Calu3 (cell line): ENCODE measurements around the gene WDR82. TPM values are rescaled to one million over a fixed set of nuclear protein-coding genes. Genes with fewer than 3 reads are reported as not detected.

ENCODE experiments used
- BruUV-seq: library from RNA; stranded (reverse); fragments of 400-500 nt; replicated peaks from 2 replicates; lab custom pipeline; 2021; lab: Mats Ljungman, UMichigan
- CTCF ChIA-PET: fragments of 300-600 bp; sonication (Branson Sonifier 250); formaldehyde crosslinking; loops from one replicate; lab custom pipeline; 2022; ENCODE audit warnings: antibody characterized with exemption; lab: Charles Lee
- DNase-seq: peaks from one replicate; pipeline ENCODE4 v3.0.0; 2022
- H3K27ac Mint-ChIP-seq: one replicate; pipeline ENCODE4 v1.8.0; 2022; ENCODE audit warnings: mixed read lengths; ENCODE audit not compliant: unreplicated experiment
- H3K27me3 Mint-ChIP-seq: one replicate; pipeline ENCODE4 v1.8.0; 2022; ENCODE audit warnings: mixed read lengths; ENCODE audit not compliant: unreplicated experiment
- H3K36me3 Mint-ChIP-seq: one replicate; pipeline ENCODE4 v1.8.0; 2022; ENCODE audit warnings: mild to moderate bottlenecking, moderate library complexity, mixed read lengths; ENCODE audit not compliant: insufficient read depth, unreplicated experiment
- H3K4me1 Mint-ChIP-seq: one replicate; pipeline ENCODE4 v1.8.0; 2022; ENCODE audit warnings: mild to moderate bottlenecking, low read depth, mixed read lengths; ENCODE audit not compliant: unreplicated experiment
- H3K4me3 Mint-ChIP-seq: one replicate; pipeline ENCODE4 v1.8.0; 2022; ENCODE audit warnings: mild to moderate bottlenecking, low read depth, moderate library complexity, mixed read lengths; ENCODE audit not compliant: unreplicated experiment
- H3K9me3 Mint-ChIP-seq: one replicate; pipeline ENCODE4 v1.8.0; 2022; ENCODE audit warnings: low read depth, mixed read lengths; ENCODE audit not compliant: unreplicated experiment
- intact Hi-C: fragments of 100-400 bp; cut with micrococcal nuclease; formaldehyde crosslinking; loops from one replicate; pipeline ENCODE4 v1.10.0; 2022; ENCODE audit not compliant: unreplicated experiment
- total RNA-seq: library from RNA; stranded (reverse); gene quantifications from 2 replicates; pipeline ENCODE4 v1.2.3, GENCODE V29; 2022
- TF ChIP-seq, protein P1 (sequence below): fragments of 200-600 bp; IDR thresholded peaks from one replicate; pipeline ENCODE4 v1.8.0; 2022; ENCODE audit warnings: antibody characterized with exemption; ENCODE audit not compliant: unreplicated experiment

Gene WDR82
- total RNA-seq, 1 experiment from 2014 or later = 59.7 TPM

GRCh38 chr3:52324676-52325075, 46.2 kb upstream of the WDR82 start:
- H3K27me3 Mint-ChIP-seq = no peaks in the 10 kb centered on the region
- intact Hi-C loops = no loop called here
- H3K4me3 Mint-ChIP-seq = no peak overlapping the region
- no peak for DNase-seq
- CTCF ChIA-PET = interaction anchor here (1.2 kb wide), 1 partner anchor 99 kb away, joined by 3 read pairs; the partner anchor contains the start of gene TLR9
- no peaks in the 10 kb centered on the region for H3K36me3 Mint-ChIP-seq
- H3K27ac Mint-ChIP-seq = no peak overlapping the region
- H3K4me1 Mint-ChIP-seq = no peaks in the 10 kb centered on the region
- H3K9me3 Mint-ChIP-seq = no peaks in the 10 kb centered on the region
- BruUV-seq = no TSS peak
- TF ChIP-seq, protein P1, sequence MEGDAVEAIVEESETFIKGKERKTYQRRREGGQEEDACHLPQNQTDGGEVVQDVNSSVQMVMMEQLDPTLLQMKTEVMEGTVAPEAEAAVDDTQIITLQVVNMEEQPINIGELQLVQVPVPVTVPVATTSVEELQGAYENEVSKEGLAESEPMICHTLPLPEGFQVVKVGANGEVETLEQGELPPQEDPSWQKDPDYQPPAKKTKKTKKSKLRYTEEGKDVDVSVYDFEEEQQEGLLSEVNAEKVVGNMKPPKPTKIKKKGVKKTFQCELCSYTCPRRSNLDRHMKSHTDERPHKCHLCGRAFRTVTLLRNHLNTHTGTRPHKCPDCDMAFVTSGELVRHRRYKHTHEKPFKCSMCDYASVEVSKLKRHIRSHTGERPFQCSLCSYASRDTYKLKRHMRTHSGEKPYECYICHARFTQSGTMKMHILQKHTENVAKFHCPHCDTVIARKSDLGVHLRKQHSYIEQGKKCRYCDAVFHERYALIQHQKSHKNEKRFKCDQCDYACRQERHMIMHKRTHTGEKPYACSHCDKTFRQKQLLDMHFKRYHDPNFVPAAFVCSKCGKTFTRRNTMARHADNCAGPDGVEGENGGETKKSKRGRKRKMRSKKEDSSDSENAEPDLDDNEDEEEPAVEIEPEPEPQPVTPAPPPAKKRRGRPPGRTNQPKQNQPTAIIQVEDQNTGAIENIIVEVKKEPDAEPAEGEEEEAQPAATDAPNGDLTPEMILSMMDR = no peak

- no peak overlapping the region for H3K27ac Mint-ChIP-seq
- TF ChIP-seq, protein P1 = no peak
- no peaks in the 10 kb centered on the region for H3K27me3 Mint-ChIP-seq
- no peaks in the 10 kb centered on the region for H3K36me3 Mint-ChIP-seq
- CTCF ChIA-PET = interaction anchor here (1.2 kb wide), 1 partner anchor 98 kb away, joined by 3 read pairs; the partner anchor contains the start of gene TLR9
- DNase-seq = no peak
- H3K4me3 Mint-ChIP-seq = no peak overlapping the region
- peaks cover under 1% of the 10 kb centered on the region for H3K4me1 Mint-ChIP-seq
- BruUV-seq = no TSS peak
- intact Hi-C loops = no loop called here
- H3K9me3 Mint-ChIP-seq = no peaks in the 10 kb centered on the region
Measured at GRCh38 chr3:52323526-52324295, 45.3 kb upstream of the WDR82 start.

GRCh38 chr3:52322466-52322865, 44.0 kb upstream of the WDR82 start:
- H3K27ac Mint-ChIP-seq = no peak overlapping the region
- no peaks in the 10 kb centered on the region for H3K36me3 Mint-ChIP-seq
- TF ChIP-seq, protein P1 = no peak
- no peak for DNase-seq
- H3K4me1 Mint-ChIP-seq = peaks cover 9% of the 10 kb centered on the region
- H3K9me3 Mint-ChIP-seq = no peaks in the 10 kb centered on the region
- H3K27me3 Mint-ChIP-seq = no peaks in the 10 kb centered on the region
- no peak overlapping the region for H3K4me3 Mint-ChIP-seq
- CTCF ChIA-PET = interaction anchor here (0.6 kb wide), 1 partner anchor 17 kb away, joined by 3 read pairs; no protein-coding TSS in a partner anchor
- no TSS peak for BruUV-seq
- intact Hi-C loops = no loop called here

- no peaks in the 10 kb centered on the region for H3K27me3 Mint-ChIP-seq
- peaks cover 9% of the 10 kb centered on the region for H3K4me1 Mint-ChIP-seq
- CTCF ChIA-PET = no interaction called here
Measured at GRCh38 chr3:52321481-52321880, 43.0 kb upstream of the WDR82 start.

More at GRCh38 chr3:52321481-52321880, 43.0 kb upstream of the WDR82 start:
- BruUV-seq = no TSS peak
- DNase-seq = no peak
- TF ChIP-seq, protein P1 = no peak
- Mint-ChIP-seq H3K4me3 (no peak overlapping the region), H3K27ac (no peak overlapping the region), H3K9me3 (no peaks in the 10 kb centered on the region), H3K36me3 (peaks cover 7% of the 10 kb centered on the region)
- intact Hi-C loops = no loop called here
